Stimulated activated CD4-positive, alpha-beta T cell treated with anti-CD3 and anti-CD28 coated beads, Interleukin-1b, Interleukin-23, amount 100 ng/mL, for 1 hour (primary cell): ENCODE measurements around the gene CLEC9A.

Experiments
- DNase-seq, 2 donors: peaks; one replicate each; pipeline ENCODE4 v3.0.0-alpha.2; 2020; ENCODE audit warnings: low read depth in 2 of 2

CLEC9A gene

DNA sequence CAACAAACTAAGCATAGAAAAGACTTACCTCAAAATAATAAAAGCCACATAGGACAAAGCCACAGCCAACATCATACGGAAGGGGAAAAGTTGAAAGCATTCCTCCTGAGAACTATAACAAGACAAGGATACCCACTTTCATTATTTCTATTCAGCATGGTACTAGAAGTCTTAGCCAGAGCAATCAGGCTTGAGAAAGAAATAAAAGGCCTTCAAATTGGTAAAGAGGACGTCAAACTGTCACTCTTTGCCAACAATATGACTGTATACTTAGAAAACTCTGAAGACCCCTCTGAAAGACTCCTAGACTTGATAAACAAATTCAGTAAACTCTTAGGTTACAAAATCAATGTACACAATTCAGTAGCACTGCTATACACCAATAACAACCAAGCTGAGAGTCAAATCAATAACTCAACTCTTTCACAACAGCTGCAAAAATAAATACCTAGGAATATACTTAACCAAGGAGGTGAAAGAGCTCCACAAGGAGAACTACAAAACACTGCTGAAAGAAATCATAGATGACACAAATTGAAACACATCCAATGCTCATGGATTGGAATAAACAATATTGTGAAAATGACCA is 79.9 kb downstream of the CLEC9A start:
- DNase-seq = no peak

- DNase-seq = no peak
Measured at GRCh38 chr12:10111451-10111850, 81.0 kb downstream of the CLEC9A start.

DNA sequence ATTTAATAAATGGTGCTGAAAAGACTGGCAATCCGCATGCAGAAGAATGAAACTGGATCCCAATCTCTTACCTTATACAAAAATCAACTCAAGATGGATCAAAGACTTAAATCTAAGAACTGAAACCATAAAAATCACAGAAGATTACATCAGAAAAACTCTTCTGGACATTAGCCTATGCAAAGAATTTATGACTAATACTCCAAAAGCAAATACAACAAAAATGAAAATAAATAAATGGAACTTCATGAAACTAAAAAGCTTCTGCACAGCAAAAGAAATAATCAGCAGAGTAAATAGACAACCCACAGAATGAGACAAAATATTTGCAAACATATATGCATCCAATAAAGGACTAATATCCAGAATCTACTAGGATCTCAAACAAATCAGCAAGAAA is 82.6 kb downstream of the CLEC9A start:
- no peak for DNase-seq

DNA sequence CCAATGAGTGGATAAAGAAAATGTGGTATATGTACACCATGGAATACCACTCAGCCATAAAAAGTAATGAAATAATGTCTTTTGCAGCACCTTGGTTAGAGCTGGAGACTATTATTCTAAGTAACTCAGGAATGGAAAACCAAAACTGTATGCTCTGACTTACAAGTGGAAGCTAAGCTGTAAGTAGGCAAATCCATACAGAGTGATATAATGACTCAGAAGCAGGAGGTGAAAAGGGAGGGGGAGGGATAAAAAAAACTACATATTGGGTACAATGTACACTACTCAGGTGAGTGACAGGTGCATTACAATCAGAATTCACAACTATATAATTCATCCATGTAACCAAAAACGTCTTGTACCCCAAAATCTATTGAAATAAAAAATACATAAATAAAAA is 83.4 kb downstream of the CLEC9A start:
- no peak for DNase-seq

DNA sequence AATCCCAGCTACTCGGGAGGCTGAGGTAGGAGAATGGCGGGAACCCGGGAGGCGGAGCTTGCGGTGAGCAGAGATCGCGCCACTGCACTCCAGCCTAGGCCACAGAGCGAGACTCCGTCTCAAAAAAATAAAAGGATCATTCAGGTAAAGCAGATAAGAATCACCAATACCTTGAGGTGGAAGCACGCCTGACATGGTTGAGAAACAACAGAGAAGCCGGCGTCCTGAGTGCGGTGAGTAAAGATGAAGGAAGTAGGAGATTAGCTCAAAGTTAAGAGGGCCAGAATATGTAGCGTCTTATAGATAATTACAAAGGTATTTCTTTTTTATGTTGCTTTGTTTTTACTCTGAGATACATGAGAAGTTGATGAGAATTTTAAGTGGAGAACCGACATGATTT is 84.8 kb downstream of the CLEC9A start:
- no peak for DNase-seq
